Omental fat pad (tissue), 4 donors: ENCODE data around the gene INPP4A. TPM values are rescaled to one million over a fixed set of nuclear protein-coding genes. Genes with fewer than 3 reads are reported as not detected.

Source experiments
- ATAC-seq: fragments of 150-250 bp; one replicate; pipeline ENCODE4 v1.9.1; 2016; ENCODE audit warnings: mild to moderate bottlenecking, moderate library complexity; ENCODE audit not compliant: low FRiP score
- DNase-seq: peaks from one replicate; pipeline ENCODE4 v3.0.0-alpha.2; 2019; ENCODE audit warnings: low spot score
- total RNA-seq, 4 donors: library from RNA; depleted of rRNA; stranded (reverse); fragments of >200 nt; gene quantifications; one replicate each; pipeline ENCODE4 v1.1.0, GENCODE V29; 2016
- TF ChIP-seq, protein P1 (sequence below), 3 donors: fragments of 450-650 bp; IDR thresholded peaks; one replicate each; pipeline ENCODE4 v1.5.1; 2016 to 2017; ENCODE audit warnings: antibody characterized with exemption in 3 of 3, mild to moderate bottlenecking in 3 of 3, moderate library complexity in 2 of 3

The INPP4A gene
- total RNA-seq, 4 donors from 2014 or later, result 19.6 to 32.2 (median 28.0) TPM

DNA sequence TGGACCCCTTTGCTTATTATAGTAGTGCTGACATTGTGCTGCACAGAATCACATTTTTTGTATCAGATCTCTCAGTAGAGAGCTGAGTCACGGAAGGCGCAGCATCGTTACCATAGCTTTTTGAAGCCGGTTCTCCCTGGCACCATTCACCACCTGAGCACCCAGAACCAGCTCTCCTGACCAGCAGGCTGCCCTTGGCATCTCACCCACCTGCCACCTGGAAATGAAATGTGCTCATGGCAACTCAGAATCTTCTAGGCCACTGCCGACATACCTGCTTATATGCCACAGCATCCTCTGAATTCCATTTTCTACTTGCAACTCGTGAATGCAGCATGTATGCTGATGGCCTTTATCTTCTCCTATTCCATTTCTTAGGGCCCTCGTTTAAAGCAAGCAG, 100.9 kb downstream of the INPP4A start:
- DNase-seq (no peak), ATAC-seq (no peak)
- TF ChIP-seq, protein P1, sequence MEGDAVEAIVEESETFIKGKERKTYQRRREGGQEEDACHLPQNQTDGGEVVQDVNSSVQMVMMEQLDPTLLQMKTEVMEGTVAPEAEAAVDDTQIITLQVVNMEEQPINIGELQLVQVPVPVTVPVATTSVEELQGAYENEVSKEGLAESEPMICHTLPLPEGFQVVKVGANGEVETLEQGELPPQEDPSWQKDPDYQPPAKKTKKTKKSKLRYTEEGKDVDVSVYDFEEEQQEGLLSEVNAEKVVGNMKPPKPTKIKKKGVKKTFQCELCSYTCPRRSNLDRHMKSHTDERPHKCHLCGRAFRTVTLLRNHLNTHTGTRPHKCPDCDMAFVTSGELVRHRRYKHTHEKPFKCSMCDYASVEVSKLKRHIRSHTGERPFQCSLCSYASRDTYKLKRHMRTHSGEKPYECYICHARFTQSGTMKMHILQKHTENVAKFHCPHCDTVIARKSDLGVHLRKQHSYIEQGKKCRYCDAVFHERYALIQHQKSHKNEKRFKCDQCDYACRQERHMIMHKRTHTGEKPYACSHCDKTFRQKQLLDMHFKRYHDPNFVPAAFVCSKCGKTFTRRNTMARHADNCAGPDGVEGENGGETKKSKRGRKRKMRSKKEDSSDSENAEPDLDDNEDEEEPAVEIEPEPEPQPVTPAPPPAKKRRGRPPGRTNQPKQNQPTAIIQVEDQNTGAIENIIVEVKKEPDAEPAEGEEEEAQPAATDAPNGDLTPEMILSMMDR (IDR thresholded peaks at IDR 0.05), result no peak

DNA sequence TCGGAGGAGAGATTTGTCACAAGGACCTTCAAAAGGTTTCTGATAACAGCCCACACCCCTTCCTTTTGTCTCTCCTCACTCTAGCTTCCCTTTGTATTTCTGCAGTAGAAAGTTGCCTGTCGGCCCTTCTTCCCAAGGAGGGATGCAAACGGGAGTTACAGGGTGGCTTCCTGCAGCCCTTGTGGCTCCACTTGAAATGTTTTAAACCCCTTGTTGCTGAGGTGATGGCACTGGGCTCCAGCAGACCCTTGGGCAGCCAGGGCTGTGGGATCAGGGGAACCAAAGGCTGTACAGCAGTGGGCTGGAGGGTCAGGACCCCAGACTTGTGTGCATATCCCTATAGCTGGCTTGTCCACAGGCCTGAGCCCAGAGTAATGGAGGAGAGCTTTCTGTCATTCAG, 101.5 kb downstream of the INPP4A start:
- TF ChIP-seq, protein P1 (IDR thresholded peaks at IDR 0.05), result no peak

DNA sequence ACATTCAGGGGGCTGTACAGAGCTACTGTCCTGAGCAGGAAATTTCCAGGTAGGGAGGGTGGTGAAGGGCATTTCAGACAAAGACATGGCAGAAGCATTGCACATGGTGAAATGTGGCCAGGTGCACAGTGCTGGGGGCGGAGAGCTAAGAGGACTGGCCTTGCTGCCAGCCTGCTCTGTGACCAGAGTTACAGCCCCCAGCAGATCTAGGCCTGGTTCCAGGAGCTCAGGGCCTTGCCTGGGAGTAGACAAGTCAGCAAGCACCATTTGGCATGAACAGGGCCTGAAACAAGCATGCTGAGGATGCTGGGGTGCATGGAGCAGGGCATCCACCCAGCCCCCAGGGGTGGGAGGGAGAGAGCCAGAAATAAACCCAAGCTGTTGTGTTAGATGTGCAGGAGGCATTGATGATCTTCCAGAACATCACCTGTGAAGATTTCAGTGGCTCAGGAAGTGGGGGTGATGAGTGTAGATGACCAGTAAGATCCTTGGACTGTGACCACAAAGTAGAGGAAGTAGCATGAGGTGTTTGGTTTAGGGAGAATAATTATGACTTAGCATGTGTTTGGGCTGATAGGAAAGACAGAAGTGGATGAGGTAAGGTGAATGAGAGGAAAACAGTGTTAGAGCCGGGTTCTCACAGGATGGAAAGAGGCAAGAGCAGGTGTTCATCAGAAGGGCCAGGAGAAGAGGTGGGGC, 102.6 kb downstream of the INPP4A start:
- TF ChIP-seq, protein P1 (IDR thresholded peaks at IDR 0.05), result no peak
- DNase-seq (no peak), ATAC-seq (no peak)

More for the DNA sequence above, 101.5 kb downstream of the INPP4A start:
- no peak for ATAC-seq
- DNase-seq, result no peak

DNA sequence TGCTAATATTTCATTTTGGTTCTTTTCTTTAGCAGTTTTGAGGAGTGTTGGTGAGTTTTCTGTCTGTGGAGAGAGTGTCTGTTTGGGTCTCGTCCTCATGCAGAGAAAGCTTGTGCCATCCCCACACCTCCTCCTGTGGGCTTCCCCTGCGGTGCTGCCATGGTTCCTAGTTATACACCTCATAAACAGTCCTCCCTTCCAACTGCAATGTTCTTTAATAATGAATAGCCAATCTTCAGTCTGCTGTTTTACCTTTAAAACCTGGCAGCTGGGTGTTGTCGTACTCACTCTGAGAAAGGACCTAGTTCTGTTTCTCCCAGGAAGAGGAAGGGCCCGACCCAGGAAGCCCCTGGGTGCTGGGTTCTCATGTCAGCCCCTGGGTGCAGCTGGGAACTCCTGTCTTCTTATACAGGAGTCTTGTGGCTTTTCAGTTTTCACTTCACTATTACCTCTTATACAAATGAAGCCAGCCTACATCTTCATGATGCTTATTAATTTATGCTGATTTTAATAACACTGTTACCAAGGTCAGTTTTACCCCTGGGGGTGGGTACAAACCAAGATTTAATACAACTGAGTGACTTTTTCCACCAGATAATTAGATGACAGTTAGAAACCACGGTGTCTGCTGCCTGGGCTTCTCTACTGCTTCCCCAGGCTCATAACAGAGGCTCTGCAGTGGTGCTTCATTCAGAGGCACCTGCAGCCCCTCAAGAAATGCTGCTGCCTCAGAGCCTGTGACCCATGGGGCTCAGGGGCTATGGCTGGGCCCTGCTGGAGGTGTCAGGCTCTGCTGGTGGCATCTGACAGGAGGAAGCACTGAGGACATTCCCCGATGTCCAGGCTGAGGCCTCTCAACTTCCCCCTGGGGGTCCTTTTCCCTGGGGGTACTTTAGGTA, 104.5 kb downstream of the INPP4A start:
- no peak for DNase-seq
- ATAC-seq, result no peak
- TF ChIP-seq, protein P1 (IDR thresholded peaks at IDR 0.05), result no peak

DNA sequence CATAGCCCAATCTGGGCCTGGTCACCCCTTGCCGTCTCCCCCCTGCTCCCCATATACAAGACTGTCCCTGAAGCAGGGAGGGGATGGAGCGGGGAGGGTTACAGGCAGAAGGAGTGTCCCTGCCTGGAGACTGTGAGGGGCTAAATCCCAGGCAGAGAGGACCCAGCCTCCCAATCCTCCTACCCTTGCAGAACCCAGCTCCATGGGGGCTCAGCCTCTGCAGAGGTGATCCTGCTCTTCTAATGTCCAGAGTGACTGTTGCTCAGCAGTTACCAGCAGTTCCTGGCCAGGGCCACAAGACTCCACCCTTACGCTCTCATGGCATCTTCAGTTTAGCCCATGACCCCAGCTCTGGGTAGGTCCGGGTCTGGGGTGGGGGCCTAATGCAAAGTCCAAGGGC, 105.5 kb downstream of the INPP4A start:
- no peak for ATAC-seq

DNA sequence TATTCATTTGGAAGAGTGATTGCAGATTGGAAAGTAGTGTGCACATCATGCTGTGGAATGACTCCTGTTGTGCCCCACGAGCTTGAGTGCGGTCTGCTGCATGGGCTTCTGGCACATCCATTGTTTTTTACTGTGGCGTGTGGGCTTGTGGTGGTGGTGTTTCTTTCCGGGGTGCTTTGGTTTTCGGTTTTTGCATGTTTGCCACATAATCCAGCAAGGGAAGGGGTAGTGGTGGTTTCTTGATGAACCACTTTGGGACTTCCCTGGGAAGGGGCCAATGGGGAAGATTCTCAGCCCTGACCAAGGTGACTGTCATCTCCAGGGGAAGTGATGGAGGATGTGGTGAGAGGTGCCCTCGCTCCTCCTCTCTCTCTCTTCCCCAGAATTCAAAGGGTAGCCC, 106.7 kb downstream of the INPP4A start:
- no peak for DNase-seq
- TF ChIP-seq, protein P1 (IDR thresholded peaks at IDR 0.05), result no peak
- ATAC-seq, result no peak

More for the DNA sequence above, 105.5 kb downstream of the INPP4A start:
- no peak for DNase-seq
- TF ChIP-seq, protein P1 (IDR thresholded peaks at IDR 0.05), result no peak
